Stimulated activated CD4-positive, alpha-beta T cell treated with anti-CD3 and anti-CD28 coated beads, Interleukin-4, amount 100 ng/mL, for 4 hours (primary cell): ENCODE data around the gene HS2ST1.

Source experiments
- DNase-seq, 2 experiments: peaks; one replicate each; pipeline ENCODE4 v3.0.0-alpha.2; 2020

Gene HS2ST1

DNA sequence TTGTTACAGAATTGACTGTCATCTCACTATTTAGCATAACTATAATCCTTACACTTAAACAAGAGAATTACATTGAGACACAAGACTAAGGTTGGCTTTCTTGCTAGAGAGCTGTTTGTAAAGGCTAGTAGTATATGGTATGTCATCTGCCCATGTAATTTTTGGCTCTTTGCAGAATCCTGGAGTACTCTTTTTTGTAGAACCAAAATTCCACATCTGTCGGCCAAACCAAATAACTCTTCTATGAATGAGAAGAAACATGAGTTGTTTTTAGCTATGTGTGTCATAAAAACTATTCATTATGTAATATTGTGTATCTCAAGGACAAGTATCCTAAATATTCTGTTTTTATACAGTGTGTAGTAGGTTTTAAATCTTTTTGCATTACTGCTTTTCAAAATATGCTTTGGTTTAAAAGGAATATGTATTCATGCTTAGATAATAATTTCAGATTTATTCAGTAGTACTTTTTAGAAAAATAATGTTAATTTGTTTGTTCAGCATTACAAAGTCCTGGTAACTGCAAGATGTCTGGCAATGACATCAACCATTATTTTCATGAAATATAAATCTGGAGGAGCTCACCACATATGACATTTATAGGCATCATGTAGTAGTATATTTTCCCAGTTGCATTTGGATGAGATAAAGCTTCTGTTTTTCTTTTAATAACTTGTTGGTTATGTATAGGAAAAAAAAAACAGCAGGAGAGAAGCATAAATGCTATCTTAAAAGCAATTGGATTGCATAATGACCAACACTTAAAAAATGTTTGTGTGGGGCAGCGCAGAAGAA is 159.8 kb downstream of the HS2ST1 start:
- DNase-seq = no peak

- no peak for DNase-seq
Measured at GRCh38 chr1:87077959-87078639, 163.7 kb downstream of the HS2ST1 start.

- DNase-seq = no peak
Measured at GRCh38 chr1:87084244-87084836, 169.9 kb downstream of the HS2ST1 start.

- DNase-seq = no peak
Measured at GRCh38 chr1:87086120-87086519, 171.7 kb downstream of the HS2ST1 start.

- no peak for DNase-seq
Measured at GRCh38 chr1:87089070-87089736, 174.8 kb downstream of the HS2ST1 start.

DNA sequence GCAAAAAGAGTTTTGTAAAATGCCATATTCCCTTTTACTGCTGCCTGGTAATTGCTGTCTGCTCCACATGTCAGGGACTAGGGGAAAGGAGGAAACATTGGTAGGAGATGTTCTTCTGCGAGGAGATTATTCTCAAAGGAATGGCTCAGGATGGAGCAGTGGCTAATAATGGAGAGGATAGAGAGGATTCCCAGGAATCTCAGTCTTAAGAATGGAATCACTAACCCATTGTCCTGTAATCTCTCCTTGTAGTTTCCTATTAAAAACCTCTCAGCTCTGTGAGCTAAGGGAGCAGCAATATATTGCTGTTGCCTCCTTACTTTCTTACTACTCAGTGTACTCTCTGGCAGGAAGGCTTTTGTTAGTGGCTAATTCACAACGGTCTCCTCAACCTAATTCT is 175.4 kb downstream of the HS2ST1 start:
- no peak for DNase-seq

DNA sequence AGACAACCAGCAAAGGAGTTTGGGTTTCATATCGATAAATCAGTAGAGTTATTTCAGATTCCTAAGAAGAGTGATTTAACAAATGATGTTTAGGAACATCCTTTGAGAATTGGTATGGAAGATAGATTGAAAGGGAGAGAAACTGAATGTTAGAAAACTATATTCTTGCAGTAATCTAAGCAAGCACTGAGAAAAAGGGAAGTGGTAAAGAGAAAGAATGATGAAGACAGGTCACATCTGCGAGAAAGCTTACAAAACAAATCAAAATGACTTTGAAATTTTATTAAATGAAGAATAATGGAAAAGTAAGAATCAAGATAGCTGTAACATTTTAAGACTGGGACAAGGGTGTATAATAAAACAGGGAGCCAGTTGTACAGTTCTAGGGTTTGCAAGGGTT is 177.0 kb downstream of the HS2ST1 start:
- DNase-seq = no peak

GRCh38 chr1:87092846-87093245 is 178.4 kb downstream of the HS2ST1 start:
- DNase-seq = no peak

DNA sequence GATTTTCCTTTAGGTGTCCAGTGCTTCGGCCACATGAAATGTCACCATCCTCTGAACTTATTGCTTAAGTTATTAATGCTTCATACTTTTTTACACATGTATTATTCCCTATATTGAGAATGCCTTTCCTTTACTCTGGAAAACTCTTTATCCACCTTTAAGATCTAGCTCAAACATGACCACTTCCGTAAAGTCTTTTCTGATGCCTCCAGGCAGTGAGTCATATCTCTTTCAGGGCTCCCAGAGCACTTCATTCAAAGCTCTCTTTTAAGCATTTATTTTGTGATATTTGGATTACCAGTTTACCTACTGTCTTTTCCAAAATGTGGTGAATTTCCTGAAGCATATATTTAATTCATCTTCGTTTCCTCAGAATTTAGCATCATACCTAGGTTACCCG is 178.9 kb downstream of the HS2ST1 start:
- DNase-seq = no peak

DNA sequence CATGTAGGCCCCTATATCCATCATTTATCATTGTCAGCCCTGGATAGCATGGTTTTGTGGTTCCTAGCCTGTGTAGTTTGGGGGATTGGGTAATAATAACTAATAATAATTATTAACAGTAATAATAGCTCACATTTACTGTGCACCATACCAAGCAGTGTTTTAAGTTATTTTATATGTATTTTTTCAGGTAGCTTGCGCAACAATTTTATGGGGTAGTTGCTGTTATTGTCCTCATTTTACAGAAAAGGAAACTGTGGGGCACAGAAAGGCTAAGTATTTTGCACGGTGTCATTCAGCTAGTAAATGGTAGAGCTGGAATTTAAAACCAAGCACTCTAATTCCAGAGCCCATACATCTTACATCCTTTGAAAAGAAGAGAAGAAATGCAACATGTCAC is 179.8 kb downstream of the HS2ST1 start:
- DNase-seq = no peak

GRCh38 chr1:87100271-87100670 is 185.8 kb downstream of the HS2ST1 start:
- DNase-seq = no peak

DNA sequence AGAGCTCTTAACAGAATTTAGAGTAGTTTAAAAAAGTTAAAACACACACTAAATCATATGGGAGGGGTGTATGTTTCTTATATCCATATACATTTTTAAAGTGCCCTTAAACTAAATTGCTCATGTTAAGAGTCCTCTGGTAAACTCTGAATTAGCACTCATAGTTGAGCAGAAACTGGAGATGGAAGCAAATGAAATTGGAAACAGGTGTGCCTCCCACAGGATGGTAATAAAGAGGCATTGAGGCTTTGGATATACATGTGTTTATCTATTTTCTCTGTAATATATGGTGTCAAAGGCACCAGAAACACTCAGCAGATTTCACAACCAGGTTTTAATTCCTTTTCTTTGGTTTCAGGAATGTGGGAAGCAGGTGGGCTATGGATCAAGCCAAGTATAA is 188.6 kb downstream of the HS2ST1 start:
- no peak for DNase-seq

DNA sequence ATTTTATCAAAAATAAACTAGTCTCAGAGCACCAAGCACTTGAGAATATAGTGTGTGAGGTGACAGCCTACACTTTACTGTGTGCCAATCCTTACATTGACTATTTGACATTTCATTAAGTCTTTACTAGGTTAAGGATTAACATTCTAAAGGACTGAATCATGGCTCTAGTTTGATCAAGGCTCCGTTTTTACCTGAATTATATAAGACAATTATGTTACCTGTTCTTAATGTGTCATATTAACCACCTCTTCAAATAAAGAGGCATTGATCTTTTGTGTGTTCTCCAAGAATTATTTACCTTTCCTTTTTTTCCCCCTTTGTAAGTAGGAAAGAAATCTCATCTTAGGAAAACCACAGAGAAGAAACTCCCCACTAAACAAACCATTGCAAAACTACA is 189.7 kb downstream of the HS2ST1 start:
- no peak for DNase-seq

DNA sequence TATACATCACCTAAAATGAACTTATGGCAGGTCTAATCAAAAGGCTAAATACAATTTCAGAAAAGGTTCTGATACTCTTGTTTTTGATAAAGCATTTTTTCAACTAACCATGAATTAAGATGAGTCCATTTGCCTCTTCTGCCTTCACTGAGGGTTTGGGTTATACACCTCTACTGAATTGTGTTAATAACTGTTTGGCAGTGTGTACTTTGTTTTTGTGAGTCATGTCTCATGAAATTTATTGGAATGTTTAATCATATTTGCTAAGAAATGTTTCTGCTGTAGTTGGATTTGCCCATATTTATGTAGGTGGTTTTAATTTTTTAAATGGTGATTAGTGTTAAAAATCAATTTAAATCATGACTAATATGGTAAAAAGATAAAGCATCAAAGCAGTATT is 190.5 kb downstream of the HS2ST1 start:
- no peak for DNase-seq

GRCh38 chr1:87106144-87106543 is 191.7 kb downstream of the HS2ST1 start:
- DNase-seq = no peak

DNA sequence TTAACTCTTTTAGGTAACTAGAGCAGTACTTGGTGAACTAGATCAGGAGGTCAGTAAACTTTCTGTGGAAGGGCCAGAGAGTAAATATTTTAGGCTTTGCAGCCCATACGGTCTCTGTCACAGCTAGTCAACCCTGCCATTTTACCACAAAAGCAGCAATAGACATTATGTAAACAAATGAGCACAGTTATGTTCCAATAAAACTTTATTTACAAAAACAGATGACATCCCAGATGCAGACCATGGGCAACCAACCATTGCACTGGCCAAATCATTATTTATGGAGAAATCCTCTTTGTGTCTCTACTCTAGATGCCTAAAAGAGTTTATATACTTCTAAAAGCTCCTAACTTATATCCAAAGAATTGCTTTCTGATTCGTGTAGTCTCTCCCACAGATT is 192.4 kb downstream of the HS2ST1 start:
- DNase-seq = no peak

GRCh38 chr1:87108228-87108627 is 193.8 kb downstream of the HS2ST1 start:
- no peak for DNase-seq

DNA sequence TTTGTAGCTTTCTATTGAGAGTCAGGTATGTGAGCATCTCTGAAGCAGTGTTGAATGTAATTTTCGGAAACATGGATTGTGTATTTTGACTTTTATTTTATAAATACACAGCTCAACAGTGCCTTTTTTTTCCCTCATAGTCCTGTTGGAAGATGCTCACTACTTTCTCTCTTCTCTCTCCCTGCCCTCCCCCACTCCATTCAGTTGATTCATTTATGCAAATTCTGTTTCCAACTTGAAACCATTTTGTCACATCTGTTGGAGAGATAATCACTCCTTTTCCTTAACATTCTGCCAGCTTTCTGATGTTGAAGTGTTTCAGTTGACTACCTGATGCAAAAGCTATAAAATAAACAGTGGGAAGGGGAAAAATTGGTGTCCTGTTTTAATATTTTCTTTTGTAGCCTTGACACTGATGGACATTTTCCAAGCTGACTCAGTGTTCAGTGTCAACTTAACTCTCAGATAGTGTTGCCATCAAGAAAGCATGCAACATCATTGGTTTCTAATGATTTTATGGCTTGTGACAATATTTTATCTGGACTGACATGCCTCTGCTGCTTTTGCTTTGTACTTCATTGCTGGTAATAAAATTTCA is 194.5 kb downstream of the HS2ST1 start:
- DNase-seq = no peak

- no peak for DNase-seq
Measured at GRCh38 chr1:87111659-87112371, 197.4 kb downstream of the HS2ST1 start.

GRCh38 chr1:87113313-87113712 is 198.9 kb downstream of the HS2ST1 start:
- DNase-seq = no peak

GRCh38 chr1:87115317-87115890 is 201.0 kb downstream of the HS2ST1 start:
- no peak for DNase-seq

- no peak for DNase-seq
Measured at GRCh38 chr1:87115891-87116290, 201.5 kb downstream of the HS2ST1 start.
